Inferior parietal cortex (tissue), 1 donor: Measurements from ENCODE around the gene OTOA.
A peak's percentile ranks its signal among the peaks of the same experiment; 100 is the strongest.
"Not testable (repeated sequence)": the region's sequence is repeated elsewhere in the genome, so short reads cannot be mapped to it uniquely, and the experiment has no call there.

Experiments
- DNase-seq: peaks from one replicate; pipeline ENCODE4 v3.0.0-alpha.2; 2016; ENCODE audit errors: extremely low spot score

OTOA gene

GRCh38 chr16:21641916-21642315 is 21.9 kb upstream of the OTOA start:
- no peak for DNase-seq

- no peak for DNase-seq
These were observed 20.9 kb upstream of the OTOA start for GRCh38 chr16:21642861-21643260.

- DNase-seq = no peak
These were observed 20.0 kb upstream of the OTOA start for GRCh38 chr16:21643785-21644184.

GRCh38 chr16:21644674-21645073 is 19.1 kb upstream of the OTOA start:
- DNase-seq = no peak

GRCh38 chr16:21645261-21645721 is 18.5 kb upstream of the OTOA start:
- DNase-seq = no peak

- DNase-seq = no peak
These were observed 17.7 kb upstream of the OTOA start for GRCh38 chr16:21646091-21646490.

- DNase-seq = no peak
These were observed 16.8 kb upstream of the OTOA start for GRCh38 chr16:21646721-21647561.

GRCh38 chr16:21647562-21648164 is 16.1 kb upstream of the OTOA start:
- DNase-seq = no peak

- not testable (repeated sequence) for DNase-seq
These were observed 13.9 kb upstream of the OTOA start for GRCh38 chr16:21649826-21650406.

GRCh38 chr16:21650521-21650920 is 13.2 kb upstream of the OTOA start:
- DNase-seq = no peak

GRCh38 chr16:21651515-21651914 is 12.3 kb upstream of the OTOA start:
- DNase-seq = no peak

- no peak for DNase-seq
These were observed 11.3 kb upstream of the OTOA start, which contains the start of gene IGSF6 for GRCh38 chr16:21652453-21652852. TSS of gene IGSF6 (minus strand) at chr16:21652608. CDS start at chr16:21652598, 10 bp downstream.

GRCh38 chr16:21653571-21653970 is 10.2 kb upstream of the OTOA start:
- DNase-seq = no peak

GRCh38 chr16:21654466-21654865 is 9.3 kb upstream of the OTOA start:
- DNase-seq = no peak

GRCh38 chr16:21654881-21655280 is 8.9 kb upstream of the OTOA start:
- DNase-seq = no peak

GRCh38 chr16:21656795-21657768 is 6.7 kb upstream of the OTOA start:
- peak; percentile 82 for DNase-seq

- no peak for DNase-seq
These were observed 4.6 kb upstream of the OTOA start for GRCh38 chr16:21659124-21659523.

- no peak for DNase-seq
These were observed 1.2 kb downstream of the OTOA start for GRCh38 chr16:21664801-21665492.

GRCh38 chr16:21666772-21667171 is 3.0 kb downstream of the OTOA start:
- DNase-seq = no peak

GRCh38 chr16:21667575-21667974 is 3.8 kb downstream of the OTOA start:
- DNase-seq = no peak

- DNase-seq = no peak
These were observed 9.7 kb downstream of the OTOA start for GRCh38 chr16:21673469-21673868.
